LNCaP clone FGC (cell line): ENCODE data around the gene NDEL1.

Source experiments
- DNase-seq: peaks from one replicate; pipeline ENCODE4 v3.0.0-alpha.2; 2011; ENCODE audit warnings: low read depth
- H3K4me3 ChIP-seq: 2 replicates; pipeline ENCODE4 v1.5.1; 2011; ENCODE audit warnings: mild to moderate bottlenecking, low read depth, low read length, control low read depth
- CTCF ChIP-seq: IDR thresholded peaks from 2 replicates; pipeline ENCODE4 v1.5.1; 2012; ENCODE audit warnings: mild to moderate bottlenecking; ENCODE audit not compliant: control insufficient read depth, insufficient read depth; ENCODE audit errors: extremely low read depth

Gene NDEL1

DNA sequence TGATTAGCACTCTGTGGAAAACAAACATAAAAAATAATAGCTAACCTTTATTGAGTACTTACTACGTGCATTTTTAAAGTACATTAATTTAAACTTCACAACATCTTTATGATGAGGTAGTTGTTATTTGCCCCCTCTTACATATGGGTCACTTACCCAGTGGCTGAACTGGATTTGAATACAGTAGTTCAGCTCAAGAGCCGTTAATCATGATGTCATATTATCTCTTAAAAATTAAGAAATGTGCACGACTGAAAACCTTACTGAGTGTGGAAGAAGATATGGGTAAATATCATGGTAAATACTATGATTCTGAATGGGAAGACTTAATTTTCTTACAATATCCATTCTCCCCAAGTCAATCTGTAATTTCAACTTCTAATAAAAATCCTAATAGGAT is 17.6 kb downstream of the NDEL1 start:
- no peak for TF ChIP-seq CTCF
- DNase-seq = no peak
- no peak overlapping the region for H3K4me3 ChIP-seq

DNA sequence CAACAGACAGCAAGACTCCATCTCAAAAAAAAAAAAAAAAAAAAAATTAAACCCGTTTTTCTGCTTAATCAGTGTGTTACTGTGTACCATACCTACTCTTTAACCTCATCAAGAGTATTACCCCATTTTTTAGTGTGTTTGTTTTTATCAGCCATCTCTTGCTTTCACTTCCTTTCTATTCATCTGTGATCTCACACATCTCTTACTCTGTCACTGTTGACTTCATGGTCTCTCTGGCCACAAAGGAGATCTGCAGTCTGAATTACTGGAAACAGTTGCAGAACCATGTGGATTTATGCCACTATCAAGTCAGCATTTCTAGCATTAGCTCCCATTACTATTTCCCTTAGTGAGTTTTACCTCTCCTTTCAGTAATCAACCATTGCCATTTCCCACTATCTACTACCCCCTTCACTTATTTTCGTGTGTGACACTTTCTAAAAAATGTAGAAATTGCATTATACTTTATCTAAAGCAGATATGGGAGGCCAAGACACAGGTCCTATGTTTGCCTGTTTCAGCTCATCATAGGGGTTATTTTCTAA is 20.1 kb downstream of the NDEL1 start:
- TF ChIP-seq CTCF = no peak
- H3K4me3 ChIP-seq = no peak overlapping the region
- DNase-seq = no peak

DNA sequence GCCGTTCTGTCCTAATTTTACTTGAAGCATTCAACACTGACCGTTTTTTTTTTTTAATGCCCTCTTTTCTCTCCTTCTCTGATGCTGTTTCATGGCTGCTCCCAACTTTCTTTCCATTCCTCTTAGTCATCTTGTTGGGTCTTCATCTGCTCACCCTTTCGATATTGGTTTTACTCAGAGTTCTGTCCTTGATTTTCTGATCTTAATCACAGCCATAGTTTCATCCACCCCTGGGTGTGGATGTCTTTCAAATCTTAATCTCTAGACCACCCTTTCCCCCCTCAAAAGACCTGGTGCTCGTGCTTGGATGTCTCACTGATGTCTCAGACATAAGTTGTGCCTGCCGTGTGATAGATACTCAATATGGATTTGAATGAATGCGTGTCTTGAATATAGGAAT is 22.4 kb downstream of the NDEL1 start:
- DNase-seq = no peak
- no peak overlapping the region for H3K4me3 ChIP-seq
- no peak for TF ChIP-seq CTCF

GRCh38 chr17:8459107-8459506 is 23.4 kb downstream of the NDEL1 start:
- no peak overlapping the region for H3K4me3 ChIP-seq
- DNase-seq = no peak
- TF ChIP-seq CTCF = no peak

- H3K4me3 ChIP-seq = no peak overlapping the region
- no peak for TF ChIP-seq CTCF
- no peak for DNase-seq
Observed at GRCh38 chr17:8459831-8460230, 24.1 kb downstream of the NDEL1 start.

DNA sequence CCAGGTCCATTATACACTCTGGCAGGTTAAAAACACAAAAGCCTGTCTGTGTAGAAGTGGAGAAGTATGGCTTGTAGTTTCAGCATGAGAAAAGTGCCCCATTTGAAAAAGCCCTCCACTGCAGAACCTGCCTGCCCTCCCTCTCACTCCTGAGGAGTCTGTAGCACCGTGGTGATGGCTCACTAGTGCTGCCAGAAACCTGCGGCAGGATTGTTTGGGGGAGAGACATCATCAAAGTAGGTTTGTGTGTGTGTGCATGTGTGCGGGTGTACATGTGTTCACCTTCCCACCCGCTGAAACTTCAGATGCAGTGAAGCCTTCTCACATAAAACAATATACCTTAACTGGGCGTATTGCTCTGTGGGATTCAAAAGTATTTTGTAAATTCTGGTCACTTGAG is 26.9 kb downstream of the NDEL1 start:
- DNase-seq = no peak
- no peak overlapping the region for H3K4me3 ChIP-seq
- TF ChIP-seq CTCF = no peak

GRCh38 chr17:8463099-8463498 is 27.4 kb downstream of the NDEL1 start:
- TF ChIP-seq CTCF = no peak
- no peak overlapping the region for H3K4me3 ChIP-seq
- no peak for DNase-seq
